Measurements from ENCODE around the gene LRMDA. TPM values are rescaled to one million over a fixed set of nuclear protein-coding genes. Genes with fewer than 3 reads are reported as not detected.

The LRMDA gene
- total RNA-seq, 1 donor from 2014 or later: not detected

DNA sequence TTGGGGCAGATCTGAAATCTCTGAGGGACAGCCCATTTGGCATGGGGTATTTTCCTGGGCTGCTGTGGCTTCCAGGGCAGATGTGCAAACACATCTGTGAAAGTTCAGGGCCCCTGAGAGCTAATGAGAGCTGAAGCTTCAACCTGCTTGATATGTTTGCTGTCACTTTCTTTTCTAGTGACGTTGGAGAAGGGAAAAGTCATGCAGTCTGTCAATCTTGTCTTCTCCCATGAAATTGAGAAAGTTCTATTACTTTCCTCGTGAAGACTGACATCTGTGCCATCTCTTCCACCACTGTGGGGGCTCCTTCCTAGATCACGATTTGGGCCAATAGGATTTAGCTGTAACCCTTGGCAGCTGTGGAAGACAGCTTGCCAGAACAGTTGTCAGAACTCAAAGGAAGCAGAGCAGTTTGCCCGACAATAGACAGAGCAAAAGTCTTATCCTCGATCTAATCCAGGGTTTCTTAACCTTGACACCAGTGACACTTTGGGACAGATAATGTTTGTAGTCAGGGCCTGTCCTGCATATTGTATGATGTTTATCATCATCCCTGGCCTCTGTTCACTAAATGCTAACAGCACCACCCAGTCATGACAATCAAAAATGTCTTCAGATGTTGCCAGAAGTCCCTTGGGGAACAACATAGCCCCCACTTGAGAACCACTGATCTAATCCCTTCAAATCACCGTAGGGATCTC, 586.5 kb downstream of the LRMDA start:
- no peak for TF ChIP-seq CTCF (IDR thresholded peaks at IDR 0.05)

GRCh38 chr10:76020630-76021029, 589.2 kb downstream of the LRMDA start:
- Mint-ChIP-seq H3K4me1 (no peaks in the 10 kb centered on the region), H3K36me3 (ENCODE audit: low read depth) (no peaks in the 10 kb centered on the region), H3K27ac (no peak overlapping the region), H3K4me3 (no peak overlapping the region), H3K9me3 (no peaks in the 10 kb centered on the region), H3K27me3 (no peaks in the 10 kb centered on the region)
- POLR2A ChIA-PET: no interaction called here
- TF ChIP-seq CTCF (IDR thresholded peaks at IDR 0.05): no peak
- ATAC-seq (ENCODE audit: low read depth): no peak
- CTCF ChIA-PET: no interaction called here
- intact Hi-C loops (cut with micrococcal nuclease): no loop called here
- DNase-seq: no peak

More for the DNA sequence above, 586.5 kb downstream of the LRMDA start:
- intact Hi-C loops (cut with micrococcal nuclease): no loop called here
- ATAC-seq (ENCODE audit: low read depth) (no peak), DNase-seq (no peak)
- H3K27ac Mint-ChIP-seq: no peak overlapping the region
- H3K4me1 Mint-ChIP-seq: no peaks in the 10 kb centered on the region
- H3K4me3 Mint-ChIP-seq: no peak overlapping the region
- CTCF ChIA-PET: no interaction called here
- no peaks in the 10 kb centered on the region for H3K9me3 Mint-ChIP-seq
- POLR2A ChIA-PET: no interaction called here
- no peaks in the 10 kb centered on the region for H3K36me3 Mint-ChIP-seq (ENCODE audit: low read depth)
- H3K27me3 Mint-ChIP-seq: no peaks in the 10 kb centered on the region

GRCh38 chr10:76021398-76021797, 590.0 kb downstream of the LRMDA start:
- no peak overlapping the region for H3K4me3 Mint-ChIP-seq
- H3K9me3 Mint-ChIP-seq: no peaks in the 10 kb centered on the region
- ATAC-seq (ENCODE audit: low read depth): no peak
- no peak for TF ChIP-seq CTCF (IDR thresholded peaks at IDR 0.05)
- ChIA-PET POLR2A (no interaction called here), CTCF (no interaction called here)
- no peak overlapping the region for H3K27ac Mint-ChIP-seq
- no peaks in the 10 kb centered on the region for H3K27me3 Mint-ChIP-seq
- no peak for DNase-seq
- intact Hi-C loops (cut with micrococcal nuclease): no loop called here
- H3K36me3 Mint-ChIP-seq (ENCODE audit: low read depth): no peaks in the 10 kb centered on the region
- H3K4me1 Mint-ChIP-seq: no peaks in the 10 kb centered on the region

DNA sequence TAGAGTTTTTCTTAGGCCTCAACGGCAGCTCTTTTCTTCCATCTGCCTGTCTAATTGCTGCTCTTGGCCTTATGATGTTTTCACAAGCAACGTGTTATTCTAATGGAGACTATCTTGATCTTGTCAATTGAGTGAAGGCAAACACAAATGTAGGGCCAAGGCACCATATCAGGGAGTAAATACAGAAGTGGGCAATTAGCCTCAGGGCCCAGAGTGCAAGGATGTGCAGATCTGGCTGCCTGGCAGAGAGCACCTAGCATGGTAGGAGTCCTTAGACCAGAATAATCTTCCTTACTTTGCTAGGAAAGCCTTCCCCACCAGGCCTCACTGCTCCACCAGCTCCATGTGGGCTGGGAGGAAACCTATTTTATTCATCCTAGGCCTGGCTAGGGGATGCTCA, 590.9 kb downstream of the LRMDA start:
- ChIA-PET POLR2A (no interaction called here), CTCF (no interaction called here)
- H3K4me1 Mint-ChIP-seq: no peaks in the 10 kb centered on the region
- H3K27ac Mint-ChIP-seq: no peak overlapping the region
- no peak for TF ChIP-seq CTCF (IDR thresholded peaks at IDR 0.05)
- H3K9me3 Mint-ChIP-seq: no peaks in the 10 kb centered on the region
- no peak for ATAC-seq (ENCODE audit: low read depth)
- H3K27me3 Mint-ChIP-seq: no peaks in the 10 kb centered on the region
- H3K36me3 Mint-ChIP-seq (ENCODE audit: low read depth): no peaks in the 10 kb centered on the region
- no peak for DNase-seq
- intact Hi-C loops (cut with micrococcal nuclease): no loop called here
- no peak overlapping the region for H3K4me3 Mint-ChIP-seq

DNA sequence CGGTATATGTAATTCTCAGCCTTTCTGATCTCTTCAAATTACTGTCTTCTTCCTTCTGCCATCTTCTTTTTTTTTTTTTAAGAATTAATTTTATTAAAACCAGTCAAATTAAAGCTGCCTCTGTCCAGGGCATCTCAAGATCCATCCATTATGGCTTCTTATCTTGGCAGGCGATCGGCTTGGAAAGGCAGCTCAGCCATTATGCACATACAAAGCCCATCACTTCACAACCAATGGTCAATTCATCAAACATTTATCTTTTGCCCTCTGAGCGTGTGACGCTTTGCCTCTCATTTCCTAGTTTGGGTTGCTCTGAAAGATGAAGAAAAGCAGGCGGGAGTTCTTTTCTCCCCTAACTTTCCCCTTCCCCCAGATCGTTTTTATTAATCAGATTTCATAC, 591.6 kb downstream of the LRMDA start:
- ChIA-PET POLR2A (no interaction called here), CTCF (no interaction called here)
- intact Hi-C loops (cut with micrococcal nuclease): no loop called here
- DNase-seq: no peak
- no peak for ATAC-seq (ENCODE audit: low read depth)
- Mint-ChIP-seq H3K4me3 (no peak overlapping the region), H3K27me3 (no peaks in the 10 kb centered on the region), H3K4me1 (no peaks in the 10 kb centered on the region), H3K27ac (no peak overlapping the region), H3K36me3 (ENCODE audit: low read depth) (no peaks in the 10 kb centered on the region), H3K9me3 (no peaks in the 10 kb centered on the region)
- no peak for TF ChIP-seq CTCF (IDR thresholded peaks at IDR 0.05)

All from activated B cell treated with CpG ODN at 0.5 μM for 24 hours (primary cell).